ENCODE results near the gene F5.

F5 gene
- 0.50 to 159 (median 34.5) reads per million in 9 experiments for total RNA-seq

GRCh38 chr1:169586395-169587255 is at the start of gene F5:
F5 (minus strand) TSS chr1:169586481; CDS start chr1:169586386, 95 bp downstream.
- peak; percentile 100 for ATAC-seq (replicated peaks)
- no peaks in the 10 kb centered on the region for H3K36me3 Mint-ChIP-seq (ENCODE audit: insufficient read depth)
- H3K27ac Mint-ChIP-seq = no peak within 1 kb of the TSS
- peak within 1 kb of the TSS; percentile 54 to 61 for H3K4me3 Mint-ChIP-seq
- no peaks in the 10 kb centered on the region for H3K9me3 Mint-ChIP-seq
- peaks cover 30 to 46% of the 10 kb centered on the region in 2 donors for H3K27me3 Mint-ChIP-seq
- peaks cover 12 to 14% of the 10 kb centered on the region in 2 donors for H3K4me1 Mint-ChIP-seq (ENCODE audit: low read depth in 2 of 2)
- peak; percentile 56 to 60 (median 57) for DNase-seq

GRCh38 chr1:169634877-169635276 is 48.6 kb upstream of the F5 start:
- no peak overlapping the region for H3K4me3 Mint-ChIP-seq
- no peak overlapping the region for H3K27ac Mint-ChIP-seq
- no peaks in the 10 kb centered on the region for H3K36me3 Mint-ChIP-seq (ENCODE audit: insufficient read depth)
- DNase-seq = no peak
- H3K9me3 Mint-ChIP-seq = peaks cover 5 to 22% of the 10 kb centered on the region in 2 donors
- no peak for ATAC-seq (replicated peaks)
- H3K27me3 Mint-ChIP-seq = peaks cover 0 to 4% of the 10 kb centered on the region in 2 donors
- H3K4me1 Mint-ChIP-seq (ENCODE audit: low read depth in 2 of 2) = peaks cover 0 to 4% of the 10 kb centered on the region in 2 donors

- H3K4me1 Mint-ChIP-seq (ENCODE audit: low read depth in 2 of 2) = peaks cover 0 to 3% of the 10 kb centered on the region in 2 donors
- ATAC-seq (replicated peaks) (no peak), DNase-seq (no peak)
- H3K9me3 Mint-ChIP-seq = peaks cover 5 to 15% of the 10 kb centered on the region in 2 donors
- no peak overlapping the region for H3K4me3 Mint-ChIP-seq
- no peaks in the 10 kb centered on the region for H3K36me3 Mint-ChIP-seq (ENCODE audit: insufficient read depth)
- H3K27ac Mint-ChIP-seq = no peak overlapping the region
- H3K27me3 Mint-ChIP-seq = peaks cover 0 to 4% of the 10 kb centered on the region in 2 donors
Measured at GRCh38 chr1:169634145-169634544, 47.9 kb upstream of the F5 start.

- H3K4me3 Mint-ChIP-seq = no peak overlapping the region
- peaks cover 0 to 6% of the 10 kb centered on the region in 2 donors for H3K4me1 Mint-ChIP-seq (ENCODE audit: low read depth in 2 of 2)
- peak overlapping the region in 1 of 2 donors; percentile 19 for H3K27ac Mint-ChIP-seq
- peaks cover 5 to 15% of the 10 kb centered on the region in 2 donors for H3K9me3 Mint-ChIP-seq
- H3K36me3 Mint-ChIP-seq (ENCODE audit: insufficient read depth) = no peaks in the 10 kb centered on the region
- no peak for ATAC-seq (replicated peaks)
- peaks cover 4 to 8% of the 10 kb centered on the region in 2 donors for H3K27me3 Mint-ChIP-seq
- no peak for DNase-seq
Measured at GRCh38 chr1:169631249-169631648, 45.0 kb upstream of the F5 start.

- no peaks in the 10 kb centered on the region for H3K36me3 Mint-ChIP-seq (ENCODE audit: insufficient read depth)
- DNase-seq (no peak), ATAC-seq (replicated peaks) (no peak)
- H3K9me3 Mint-ChIP-seq = peaks cover 5 to 13% of the 10 kb centered on the region in 2 donors
- H3K4me1 Mint-ChIP-seq (ENCODE audit: low read depth in 2 of 2) = peaks cover 7 to 10% of the 10 kb centered on the region in 2 donors
- peak within 1 kb of the TSS in 1 of 2 donors; percentile 19 for H3K27ac Mint-ChIP-seq
- no peak within 1 kb of the TSS for H3K4me3 Mint-ChIP-seq
- peaks cover 4 to 14% of the 10 kb centered on the region in 2 donors for H3K27me3 Mint-ChIP-seq
Measured at GRCh38 chr1:169630006-169630405, 43.7 kb upstream of the F5 start, which contains the start of gene SELP. SELP (minus strand) TSS chr1:169630124; CDS start chr1:169630074, 50 bp downstream.

- peaks cover 0 to 14% of the 10 kb centered on the region in 2 donors for H3K27me3 Mint-ChIP-seq
- ATAC-seq (replicated peaks) (no peak), DNase-seq (no peak)
- no peak overlapping the region for H3K4me3 Mint-ChIP-seq
- H3K9me3 Mint-ChIP-seq = no peaks in the 10 kb centered on the region
- no peaks in the 10 kb centered on the region for H3K36me3 Mint-ChIP-seq (ENCODE audit: insufficient read depth)
- no peak overlapping the region for H3K27ac Mint-ChIP-seq
- peaks cover 10 to 17% of the 10 kb centered on the region in 2 donors for H3K4me1 Mint-ChIP-seq (ENCODE audit: low read depth in 2 of 2)
Measured at GRCh38 chr1:169624912-169625311, 38.6 kb upstream of the F5 start.

- no peaks in the 10 kb centered on the region for H3K36me3 Mint-ChIP-seq (ENCODE audit: insufficient read depth)
- peaks cover 0 to 14% of the 10 kb centered on the region in 2 donors for H3K27me3 Mint-ChIP-seq
- DNase-seq (no peak), ATAC-seq (replicated peaks) (no peak)
- H3K4me1 Mint-ChIP-seq (ENCODE audit: low read depth in 2 of 2) = peaks cover 9 to 17% of the 10 kb centered on the region in 2 donors
- no peak overlapping the region for H3K4me3 Mint-ChIP-seq
- no peak overlapping the region for H3K27ac Mint-ChIP-seq
- no peaks in the 10 kb centered on the region for H3K9me3 Mint-ChIP-seq
Measured at GRCh38 chr1:169624122-169624521, 37.8 kb upstream of the F5 start.

- ATAC-seq (replicated peaks) = no peak
- Mint-ChIP-seq H3K27ac (no peak overlapping the region), H3K4me3 (no peak overlapping the region), H3K9me3 (no peaks in the 10 kb centered on the region), H3K4me1 (ENCODE audit: low read depth in 2 of 2) (peaks cover 9 to 17% of the 10 kb centered on the region in 2 donors), H3K27me3 (peaks cover 0 to 14% of the 10 kb centered on the region in 2 donors), H3K36me3 (ENCODE audit: insufficient read depth) (no peaks in the 10 kb centered on the region)
- no peak for DNase-seq
Measured at GRCh38 chr1:169623132-169623926, 37.0 kb upstream of the F5 start.

GRCh38 chr1:169620565-169620964 is 34.3 kb upstream of the F5 start:
- no peak overlapping the region for H3K4me3 Mint-ChIP-seq
- H3K27me3 Mint-ChIP-seq = no peaks in the 10 kb centered on the region
- H3K4me1 Mint-ChIP-seq (ENCODE audit: low read depth in 2 of 2) = peaks cover 2 to 13% of the 10 kb centered on the region in 2 donors
- ATAC-seq (replicated peaks) (no peak), DNase-seq (no peak)
- H3K9me3 Mint-ChIP-seq = no peaks in the 10 kb centered on the region
- H3K27ac Mint-ChIP-seq = no peak overlapping the region
- H3K36me3 Mint-ChIP-seq (ENCODE audit: insufficient read depth) = no peaks in the 10 kb centered on the region

GRCh38 chr1:169618367-169618766 is 32.1 kb upstream of the F5 start:
- peaks cover 2 to 7% of the 10 kb centered on the region in 2 donors for H3K4me1 Mint-ChIP-seq (ENCODE audit: low read depth in 2 of 2)
- no peak for ATAC-seq (replicated peaks)
- no peaks in the 10 kb centered on the region for H3K36me3 Mint-ChIP-seq (ENCODE audit: insufficient read depth)
- no peak for DNase-seq
- no peak overlapping the region for H3K4me3 Mint-ChIP-seq
- no peaks in the 10 kb centered on the region for H3K9me3 Mint-ChIP-seq
- H3K27ac Mint-ChIP-seq = no peak overlapping the region
- no peaks in the 10 kb centered on the region for H3K27me3 Mint-ChIP-seq

GRCh38 chr1:169615803-169616202 is 29.5 kb upstream of the F5 start:
- no peaks in the 10 kb centered on the region for H3K9me3 Mint-ChIP-seq
- H3K36me3 Mint-ChIP-seq (ENCODE audit: insufficient read depth) = no peaks in the 10 kb centered on the region
- peaks cover 0 to 5% of the 10 kb centered on the region in 2 donors for H3K4me1 Mint-ChIP-seq (ENCODE audit: low read depth in 2 of 2)
- no peak overlapping the region for H3K4me3 Mint-ChIP-seq
- H3K27ac Mint-ChIP-seq = no peak overlapping the region
- H3K27me3 Mint-ChIP-seq = peaks cover 0 to 5% of the 10 kb centered on the region in 2 donors
- DNase-seq = no peak
- no peak for ATAC-seq (replicated peaks)

- no peaks in the 10 kb centered on the region for H3K9me3 Mint-ChIP-seq
- no peak overlapping the region for H3K27ac Mint-ChIP-seq
- peaks cover 0 to 5% of the 10 kb centered on the region in 2 donors for H3K27me3 Mint-ChIP-seq
- H3K36me3 Mint-ChIP-seq (ENCODE audit: insufficient read depth) = peaks cover 2% of the 10 kb centered on the region
- no peak overlapping the region for H3K4me3 Mint-ChIP-seq
- no peak for ATAC-seq (replicated peaks)
- DNase-seq = no peak
- H3K4me1 Mint-ChIP-seq (ENCODE audit: low read depth in 2 of 2) = peaks cover 4 to 15% of the 10 kb centered on the region in 2 donors
Measured at GRCh38 chr1:169610858-169611257, 24.6 kb upstream of the F5 start.

- Mint-ChIP-seq H3K36me3 (ENCODE audit: insufficient read depth) (peaks cover 2% of the 10 kb centered on the region), H3K4me1 (ENCODE audit: low read depth in 2 of 2) (peaks cover 10 to 20% of the 10 kb centered on the region in 2 donors), H3K4me3 (no peak overlapping the region), H3K27me3 (peaks cover 0 to 5% of the 10 kb centered on the region in 2 donors), H3K27ac (peak overlapping the region in 1 of 2 donors; percentile 49), H3K9me3 (no peaks in the 10 kb centered on the region)
- ATAC-seq (replicated peaks) (no peak), DNase-seq (no peak)
Measured at GRCh38 chr1:169610108-169610507, 23.8 kb upstream of the F5 start.

Data from effector memory CD8-positive, alpha-beta T cell (primary cell).